SIG-M5 treated with dmso at 0.1 percent for 504 hours (cell line): Measurements from ENCODE around the gene COQ2.

Source experiments
- DNase-seq: peaks from one replicate; lab custom pipeline; 2025; ENCODE audit not compliant: unreplicated experiment; lab: John Stamatoyannopoulos, UW

COQ2 gene

GRCh38 chr4:83219344-83220331, 65.0 kb downstream of the COQ2 start:
- DNase-seq = no peak

- peak; percentile 83 for DNase-seq
Observed at GRCh38 chr4:83217721-83218522, 66.7 kb downstream of the COQ2 start.

- DNase-seq = no peak
Observed at GRCh38 chr4:83216959-83217683, 67.5 kb downstream of the COQ2 start.

- no peak for DNase-seq
Observed at GRCh38 chr4:83214079-83214478, 70.5 kb downstream of the COQ2 start.
